Stimulated activated CD8-positive, alpha-beta memory T cell treated with anti-CD3 and anti-CD28 coated beads, Interleukin-7, amount 100 ng/mL, for 24 hours (primary cell): ENCODE results near the gene STOML1.

ENCODE experiments used
- DNase-seq: peaks from one replicate; pipeline ENCODE4 v3.0.0-alpha.2; 2020; ENCODE audit warnings: low read depth

STOML1 gene

DNA sequence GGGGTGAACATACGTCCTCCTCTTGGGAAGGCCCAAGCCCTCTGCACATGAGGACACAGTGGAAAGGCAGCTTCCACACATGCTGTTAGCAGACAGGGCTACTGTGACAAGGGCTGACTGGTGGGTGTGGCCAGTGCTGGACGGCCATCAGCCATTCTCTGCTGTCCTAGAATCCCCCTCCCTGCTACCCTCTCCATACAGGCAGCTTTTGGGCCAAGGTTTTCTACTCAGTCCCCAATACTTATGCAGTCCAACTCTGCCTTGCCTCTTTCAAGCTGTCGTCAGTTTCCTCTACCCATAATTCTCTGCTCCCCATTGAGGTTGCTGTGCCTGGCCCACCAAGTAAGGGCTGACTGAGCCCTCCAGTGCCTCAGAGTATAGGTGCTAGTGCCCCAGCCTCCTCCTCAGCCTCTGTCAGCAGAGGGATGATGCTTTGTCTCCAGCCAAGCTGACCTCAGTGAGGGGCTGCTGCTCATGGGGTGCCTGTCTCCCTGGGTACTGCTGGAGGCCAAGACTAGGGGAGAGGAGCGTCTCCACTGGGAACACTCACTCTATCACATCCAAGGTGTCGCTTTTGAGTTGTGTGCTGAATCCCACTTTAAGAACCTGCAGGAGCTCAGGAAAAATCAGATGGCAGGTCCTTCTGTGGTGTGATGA, 63.0 kb downstream of the STOML1 start:
- DNase-seq = no peak
